ENCODE measurements around the gene PAPSS2. TPM values are rescaled to one million over a fixed set of nuclear protein-coding genes. Genes with fewer than 3 reads are reported as not detected.

The PAPSS2 gene
- total and polyA plus RNA-seq, 10 donors, result 3.0 to 25.9 (median 12.6) TPM

- TF ChIP-seq POLR2A (IDR thresholded peaks at IDR 0.05) (no peak), POLR2AphosphoS5 (IDR thresholded peaks at IDR 0.05) (no peak), CTCF (IDR thresholded peaks at IDR 0.05 in 8 of 11, conservative IDR thresholded peaks at IDR 0.05 in 3 of 11) (no peak)
- H3K36me3 ChIP-seq, result no peaks in the 10 kb centered on the region
- H3K4me3 ChIP-seq, result no peak overlapping the region
- H3K27ac ChIP-seq, result no peak overlapping the region
- 76 to 100% (median 95%) methylated on average over 1 of the region's 1 CpG for WGBS, 5 donors
- intact Hi-C loops (cut with DNase I; ENCODE audit: low total_unique reads), result loop anchor here (10.0 kb wide), 1 partner anchor 83 kb away; no protein-coding TSS in a partner anchor
- no peaks in the 10 kb centered on the region for H3K27me3 ChIP-seq (replicated peaks in 1 of 7)
- DNase-seq, result no peak
- H3K9me3 ChIP-seq, result no peaks in the 10 kb centered on the region
- peaks cover 0 to 10% (median 4%) of the 10 kb centered on the region in 6 donors for H3K4me1 ChIP-seq
Observed at GRCh38 chr10:87652261-87652660, 7.4 kb upstream of the PAPSS2 start.

DNA sequence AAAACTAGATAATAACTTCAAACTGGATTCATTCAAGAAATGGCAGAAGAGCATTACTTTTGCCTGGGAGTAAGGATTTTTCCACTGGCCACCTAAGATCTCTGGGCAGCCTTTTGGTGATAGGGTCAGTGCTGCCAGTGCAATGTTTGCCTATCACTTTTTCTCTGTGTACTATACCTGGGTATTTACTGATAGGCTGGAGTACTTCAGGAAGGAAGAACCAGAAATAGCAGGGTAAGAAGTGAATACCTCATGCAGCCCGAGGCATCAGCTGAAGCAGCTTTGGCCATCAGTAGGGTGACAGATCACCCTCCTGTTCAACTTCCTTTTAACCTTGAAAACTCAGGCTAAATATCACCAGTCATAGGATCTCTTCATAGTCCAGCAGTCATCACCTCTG is 5.5 kb upstream of the PAPSS2 start:
- Histone ChIP-seq H3K4me1 (peaks cover 0 to 28% (median 8%) of the 10 kb centered on the region in 6 donors), H3K4me3 (no peak overlapping the region), H3K27ac (no peak overlapping the region), H3K9me3 (no peaks in the 10 kb centered on the region), H3K27me3 (replicated peaks in 1 of 7) (peaks cover 0 to 4% (median 0%) of the 10 kb centered on the region in 7 donors), H3K36me3 (no peaks in the 10 kb centered on the region)
- intact Hi-C loops (cut with DNase I; ENCODE audit: low total_unique reads), result loop anchor here (10.0 kb wide), 1 partner anchor 81 kb away; no protein-coding TSS in a partner anchor
- TF ChIP-seq POLR2A (IDR thresholded peaks at IDR 0.05), result no peak
- TF ChIP-seq CTCF (IDR thresholded peaks at IDR 0.05 in 8 of 11, conservative IDR thresholded peaks at IDR 0.05 in 3 of 11), result no peak
- TF ChIP-seq POLR2AphosphoS5 (IDR thresholded peaks at IDR 0.05), result no peak
- 27 to 50% (median 36%) methylated on average over 1 of the region's 1 CpG for WGBS, 5 donors
- DNase-seq, result no peak

DNA sequence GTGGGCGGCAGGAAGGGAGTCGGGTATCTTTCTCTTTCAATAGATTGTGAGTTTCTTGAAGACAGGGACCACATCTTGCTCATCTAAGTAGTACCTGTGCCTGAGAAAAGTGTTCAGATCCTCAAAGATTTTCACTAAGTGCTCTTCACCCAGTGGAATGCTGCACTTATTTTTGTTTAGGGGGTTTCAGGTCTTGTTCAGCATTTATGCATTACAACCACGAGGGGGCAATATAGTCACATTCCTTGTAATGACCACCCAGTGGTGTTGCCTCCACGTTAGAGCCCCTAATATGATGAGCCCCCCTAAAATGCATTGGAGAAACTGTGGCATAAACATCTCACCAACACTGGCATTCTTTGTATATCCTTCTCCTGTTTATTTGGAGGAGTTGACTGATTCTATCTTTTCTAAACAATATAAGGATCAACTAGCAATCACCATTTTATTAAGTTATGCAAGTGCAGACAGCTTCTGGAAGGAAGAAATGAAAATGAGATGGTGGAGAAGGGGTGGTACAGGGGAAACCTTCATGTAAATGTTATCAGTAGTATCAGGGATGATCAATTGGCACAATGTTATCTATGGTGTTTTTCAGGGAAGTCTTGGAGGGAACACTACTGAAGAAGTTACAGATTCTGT is 3.1 kb upstream of the PAPSS2 start:
- 37 to 48% (median 44%) methylated on average over 4 of the region's 4 CpGs for WGBS, 5 donors
- Histone ChIP-seq H3K4me3 (no peak overlapping the region), H3K9me3 (no peaks in the 10 kb centered on the region), H3K4me1 (peaks cover 0 to 51% (median 18%) of the 10 kb centered on the region in 6 donors), H3K36me3 (no peaks in the 10 kb centered on the region), H3K27ac (peak overlapping the region in 5 of 8 donors; percentile 38 to 83 (median 53)), H3K27me3 (replicated peaks in 1 of 7) (peaks cover 0 to 27% (median 8%) of the 10 kb centered on the region in 7 donors)
- DNase-seq, result no peak
- intact Hi-C loops (cut with DNase I; ENCODE audit: low total_unique reads), result loop anchor here (10.0 kb wide), 1 partner anchor 78 kb away; no protein-coding TSS in a partner anchor
- TF ChIP-seq POLR2A (IDR thresholded peaks at IDR 0.05), result no peak
- TF ChIP-seq POLR2AphosphoS5 (IDR thresholded peaks at IDR 0.05), result no peak
- peak in 10 of 11 experiments; percentile 40 to 77 (median 70) for TF ChIP-seq CTCF (IDR thresholded peaks at IDR 0.05 in 8 of 11, conservative IDR thresholded peaks at IDR 0.05 in 3 of 11)

DNA sequence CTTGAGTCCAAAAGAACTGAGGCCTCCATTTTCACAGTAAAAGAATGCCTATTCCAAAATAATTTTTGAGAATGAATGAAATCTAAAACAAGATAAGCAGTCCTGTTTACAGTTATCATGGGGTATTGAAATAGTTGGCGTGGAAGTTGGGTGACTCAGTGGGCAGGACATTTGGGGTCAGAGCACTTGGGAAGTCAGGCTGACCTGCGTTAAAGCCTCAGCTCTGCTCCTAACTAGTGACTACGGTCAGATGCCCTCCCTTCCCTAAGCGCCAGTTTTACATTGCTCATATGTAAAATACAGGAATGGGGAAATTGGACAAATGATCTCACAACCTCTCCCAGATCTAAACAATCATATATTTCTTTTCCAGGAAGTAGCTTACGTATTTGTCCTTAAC is 2.3 kb upstream of the PAPSS2 start:
- Histone ChIP-seq H3K27me3 (replicated peaks in 1 of 7) (peaks cover 0 to 30% (median 8%) of the 10 kb centered on the region in 7 donors), H3K4me3 (no peak overlapping the region), H3K9me3 (no peaks in the 10 kb centered on the region), H3K4me1 (peaks cover 0 to 55% (median 18%) of the 10 kb centered on the region in 6 donors), H3K36me3 (no peaks in the 10 kb centered on the region), H3K27ac (peak overlapping the region in 5 of 8 donors; percentile 38 to 83 (median 53))
- intact Hi-C loops (cut with DNase I; ENCODE audit: low total_unique reads), result loop anchor here (10.0 kb wide), 1 partner anchor 77 kb away; no protein-coding TSS in a partner anchor
- WGBS, 5 donors, result 54 to 72% (median 58%) methylated on average over 5 of the region's 5 CpGs
- TF ChIP-seq POLR2AphosphoS5 (IDR thresholded peaks at IDR 0.05), result peak in 1 of 3 donors; percentile 42
- no peak for TF ChIP-seq CTCF (IDR thresholded peaks at IDR 0.05 in 8 of 11, conservative IDR thresholded peaks at IDR 0.05 in 3 of 11)
- no peak for DNase-seq

Data from spleen (tissue), 11 donors.